ENCODE data around the gene SLCO4A1. TPM values are rescaled to one million over a fixed set of nuclear protein-coding genes. Genes with fewer than 3 reads are reported as not detected.

The SLCO4A1 gene
- total RNA-seq, 4 donors from 2014 or later, result 24.3 to 73.7 (median 40.5) TPM

DNA sequence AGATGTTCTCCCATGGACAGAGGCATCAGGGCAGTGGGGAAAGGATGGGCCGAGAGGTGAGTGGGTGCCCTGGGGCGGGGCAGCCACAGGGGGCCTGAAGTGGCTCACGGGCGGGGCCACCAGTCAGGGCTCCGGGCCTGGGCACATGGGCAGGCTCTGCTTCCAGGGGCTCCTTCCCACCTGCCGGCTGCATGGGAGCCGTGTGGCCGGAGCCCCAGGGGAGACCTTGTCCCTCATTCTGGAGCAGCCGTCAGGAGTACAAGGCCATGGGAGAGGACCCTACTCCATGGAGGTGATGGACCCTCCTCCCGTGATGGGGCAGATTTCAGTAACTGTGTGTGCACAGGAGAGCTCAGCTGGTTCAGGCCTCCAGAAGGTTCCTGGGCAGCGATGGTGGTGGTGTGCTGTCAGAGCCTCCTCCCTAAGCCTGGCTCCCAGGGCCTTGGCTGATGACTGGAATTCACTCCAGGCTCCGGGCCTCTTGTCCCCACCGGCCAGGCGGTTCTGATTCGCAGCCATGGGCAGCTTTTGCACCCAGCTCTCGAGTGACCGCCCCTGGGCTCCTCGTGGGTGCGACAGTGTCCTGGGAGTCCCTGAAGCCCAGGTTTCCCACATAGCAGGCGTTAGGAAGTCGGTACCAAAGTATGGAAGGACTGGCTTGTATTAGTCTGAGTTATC is 6.2 kb downstream of the SLCO4A1 start:
- DNase-seq (ENCODE audit: low spot score in 2 of 2), result no peak
- peaks cover 0 to 17% of the 10 kb centered on the region in 2 donors for H3K27me3 ChIP-seq
- H3K9me3 ChIP-seq, result no peaks in the 10 kb centered on the region
- 82 to 85% methylated on average over 21 of the region's 21 CpGs for WGBS, 2 donors
- TF ChIP-seq POLR2A (IDR thresholded peaks at IDR 0.05) (no peak), EP300 (IDR thresholded peaks at IDR 0.05) (no peak)
- TF ChIP-seq, protein P1, sequence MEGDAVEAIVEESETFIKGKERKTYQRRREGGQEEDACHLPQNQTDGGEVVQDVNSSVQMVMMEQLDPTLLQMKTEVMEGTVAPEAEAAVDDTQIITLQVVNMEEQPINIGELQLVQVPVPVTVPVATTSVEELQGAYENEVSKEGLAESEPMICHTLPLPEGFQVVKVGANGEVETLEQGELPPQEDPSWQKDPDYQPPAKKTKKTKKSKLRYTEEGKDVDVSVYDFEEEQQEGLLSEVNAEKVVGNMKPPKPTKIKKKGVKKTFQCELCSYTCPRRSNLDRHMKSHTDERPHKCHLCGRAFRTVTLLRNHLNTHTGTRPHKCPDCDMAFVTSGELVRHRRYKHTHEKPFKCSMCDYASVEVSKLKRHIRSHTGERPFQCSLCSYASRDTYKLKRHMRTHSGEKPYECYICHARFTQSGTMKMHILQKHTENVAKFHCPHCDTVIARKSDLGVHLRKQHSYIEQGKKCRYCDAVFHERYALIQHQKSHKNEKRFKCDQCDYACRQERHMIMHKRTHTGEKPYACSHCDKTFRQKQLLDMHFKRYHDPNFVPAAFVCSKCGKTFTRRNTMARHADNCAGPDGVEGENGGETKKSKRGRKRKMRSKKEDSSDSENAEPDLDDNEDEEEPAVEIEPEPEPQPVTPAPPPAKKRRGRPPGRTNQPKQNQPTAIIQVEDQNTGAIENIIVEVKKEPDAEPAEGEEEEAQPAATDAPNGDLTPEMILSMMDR (IDR thresholded peaks at IDR 0.05), result no peak
- H3K4me1 ChIP-seq, result peaks cover 5 to 80% (median 59%) of the 10 kb centered on the region in 4 donors
- H3K36me3 ChIP-seq, result no peaks in the 10 kb centered on the region
- peak overlapping the region; percentile 50 to 96 (median 78) for H3K27ac ChIP-seq
- H3K4me3 ChIP-seq, result no peak overlapping the region

DNA sequence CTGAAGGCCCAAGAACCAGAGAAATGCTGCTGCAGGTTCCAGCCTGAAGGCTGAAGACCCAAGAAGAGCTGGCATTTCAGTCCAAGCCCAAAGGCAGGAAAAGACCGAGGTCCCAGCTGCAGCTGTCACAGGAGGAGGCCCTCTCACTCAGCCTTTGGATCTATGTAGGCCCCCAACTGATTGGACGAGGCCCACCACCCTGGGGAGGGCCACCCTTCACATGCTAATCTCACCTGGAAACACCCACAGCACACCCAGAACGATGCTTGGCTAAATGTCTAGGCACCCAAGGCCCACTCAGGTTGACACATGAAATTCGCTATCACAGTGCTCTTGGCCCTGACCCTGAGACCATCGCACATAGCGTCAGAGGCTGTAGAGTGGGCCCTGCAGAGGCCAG is 6.8 kb downstream of the SLCO4A1 start:
- H3K27me3 ChIP-seq, result peaks cover 0 to 10% of the 10 kb centered on the region in 2 donors

GRCh38 chr20:62650551-62651284 is 8.4 kb downstream of the SLCO4A1 start:
- TF ChIP-seq, protein P1 (IDR thresholded peaks at IDR 0.05), result no peak
- TF ChIP-seq POLR2A (IDR thresholded peaks at IDR 0.05) (no peak), EP300 (IDR thresholded peaks at IDR 0.05) (no peak)
- Histone ChIP-seq H3K4me1 (peaks cover 5 to 72% (median 50%) of the 10 kb centered on the region in 4 donors), H3K27me3 (no peaks in the 10 kb centered on the region), H3K27ac (peak overlapping the region; percentile 73 to 98 (median 96)), H3K9me3 (no peaks in the 10 kb centered on the region), H3K4me3 (no peak overlapping the region), H3K36me3 (no peaks in the 10 kb centered on the region)
- WGBS, 2 donors, result 91 to 94% methylated on average over 23 to 24 of the region's 24 CpGs
- DNase-seq (ENCODE audit: low spot score in 2 of 2), result no peak

More for the DNA sequence above, 6.8 kb downstream of the SLCO4A1 start:
- H3K9me3 ChIP-seq, result no peaks in the 10 kb centered on the region
- TF ChIP-seq POLR2A (IDR thresholded peaks at IDR 0.05) (no peak), EP300 (IDR thresholded peaks at IDR 0.05) (no peak)
- TF ChIP-seq, protein P1 (IDR thresholded peaks at IDR 0.05), result no peak
- H3K4me3 ChIP-seq, result no peak overlapping the region
- H3K27ac ChIP-seq, result peak overlapping the region; percentile 50 to 96 (median 78)
- peaks cover 5 to 77% (median 58%) of the 10 kb centered on the region in 4 donors for H3K4me1 ChIP-seq
- no peaks in the 10 kb centered on the region for H3K36me3 ChIP-seq
- WGBS, 2 donors, result 85 to 96% methylated on average over 5 to 6 of the region's 6 CpGs
- no peak for DNase-seq (ENCODE audit: low spot score in 2 of 2)

GRCh38 chr20:62651285-62652021 is 9.2 kb downstream of the SLCO4A1 start:
- TF ChIP-seq EP300 (IDR thresholded peaks at IDR 0.05) (no peak), POLR2A (IDR thresholded peaks at IDR 0.05) (no peak)
- TF ChIP-seq, protein P1 (IDR thresholded peaks at IDR 0.05), result no peak
- peaks cover 5 to 68% (median 47%) of the 10 kb centered on the region in 4 donors for H3K4me1 ChIP-seq
- peak in 1 of 2 donors; percentile 62 for DNase-seq (ENCODE audit: low spot score in 2 of 2)
- H3K27me3 ChIP-seq, result no peaks in the 10 kb centered on the region
- 46% methylated on average over 22 to 24 of the region's 24 CpGs for WGBS, 2 donors
- no peaks in the 10 kb centered on the region for H3K36me3 ChIP-seq
- H3K27ac ChIP-seq, result peak overlapping the region; percentile 73 to 98 (median 96)
- H3K4me3 ChIP-seq, result peak overlapping the region in 3 of 4 donors; percentile 11 to 39 (median 34)
- no peaks in the 10 kb centered on the region for H3K9me3 ChIP-seq
